COLO668 (cell line): ENCODE data around the gene NEK2.
"Not testable (repeated sequence)": the region's sequence is repeated elsewhere in the genome, so short reads cannot be mapped to it uniquely, and the experiment has no call there.

Source experiments
- DNase-seq: peaks from one replicate; lab custom pipeline; 2025; ENCODE audit not compliant: unreplicated experiment; lab: John Stamatoyannopoulos, UW

NEK2 gene

GRCh38 chr1:211634461-211634860 is 41.0 kb downstream of the NEK2 start:
- DNase-seq = no peak

GRCh38 chr1:211633524-211633846 is 41.9 kb downstream of the NEK2 start:
- DNase-seq = no peak

- no peak for DNase-seq
These were observed 42.5 kb downstream of the NEK2 start for GRCh38 chr1:211632808-211633523.

GRCh38 chr1:211632117-211632807 is 43.2 kb downstream of the NEK2 start:
- no peak for DNase-seq

- DNase-seq = no peak
These were observed 44.3 kb downstream of the NEK2 start for GRCh38 chr1:211631168-211631567.

GRCh38 chr1:211630236-211631081 is 45.0 kb downstream of the NEK2 start:
- DNase-seq = no peak

GRCh38 chr1:211628417-211628816 is 47.0 kb downstream of the NEK2 start:
- no peak for DNase-seq

- DNase-seq = no peak
These were observed 48.2 kb downstream of the NEK2 start for GRCh38 chr1:211627259-211627658.

- DNase-seq = not testable (repeated sequence)
These were observed 49.6 kb downstream of the NEK2 start for GRCh38 chr1:211625866-211626265.

GRCh38 chr1:211625040-211625439 is 50.4 kb downstream of the NEK2 start:
- no peak for DNase-seq

- no peak for DNase-seq
These were observed 51.9 kb downstream of the NEK2 start for GRCh38 chr1:211623515-211623914.

GRCh38 chr1:211621447-211622198 is 53.8 kb downstream of the NEK2 start:
- no peak for DNase-seq

- no peak for DNase-seq
These were observed 55.3 kb downstream of the NEK2 start for GRCh38 chr1:211620097-211620496.

- DNase-seq = no peak
These were observed 56.1 kb downstream of the NEK2 start for GRCh38 chr1:211619033-211619996.

- DNase-seq = no peak
These were observed 58.5 kb downstream of the NEK2 start for GRCh38 chr1:211616965-211617297.

- DNase-seq = no peak
These were observed 59.0 kb downstream of the NEK2 start for GRCh38 chr1:211616231-211616964.

- no peak for DNase-seq
These were observed 60.8 kb downstream of the NEK2 start for GRCh38 chr1:211614615-211615014.

GRCh38 chr1:211613951-211614350 is 61.5 kb downstream of the NEK2 start:
- DNase-seq = no peak

GRCh38 chr1:211613108-211613947 is 62.1 kb downstream of the NEK2 start:
- no peak for DNase-seq
